ENCODE data around the gene FAM151B.
"Not testable (repeated sequence)": the region's sequence is repeated elsewhere in the genome, so short reads cannot be mapped to it uniquely, and the experiment has no call there.

Gene FAM151B

DNA sequence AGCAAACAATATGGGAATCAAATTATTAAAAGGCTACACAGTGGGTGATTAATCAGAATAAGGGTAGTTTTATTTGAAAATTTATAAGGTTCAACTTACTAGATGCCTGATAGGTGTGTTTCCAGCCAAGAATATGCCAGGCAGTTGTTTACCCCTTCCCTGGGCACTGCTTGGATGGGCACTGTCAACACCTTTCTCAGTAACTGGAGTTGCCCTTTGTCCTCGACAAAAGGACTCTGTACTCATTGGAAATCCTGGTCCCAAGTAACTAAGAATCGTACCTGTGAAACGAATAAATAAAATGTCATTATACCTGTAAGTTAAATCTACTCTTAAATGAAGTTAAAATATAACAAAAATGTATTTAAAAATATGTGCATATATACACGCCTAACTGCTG lies 67.2 kb downstream of the FAM151B start:
- Mint-ChIP-seq H3K36me3 (ENCODE audit: low read depth) (no peaks in the 10 kb centered on the region), H3K9me3 (no peaks in the 10 kb centered on the region), H3K27me3 (ENCODE audit: low read depth) (peaks cover 20% of the 10 kb centered on the region), H3K4me1 (ENCODE audit: low read depth) (no peaks in the 10 kb centered on the region), H3K4me3 (no peak overlapping the region), H3K27ac (no peak overlapping the region)

GRCh38 chr5:80559244-80559643 lies 71.3 kb downstream of the FAM151B start:
- Mint-ChIP-seq H3K4me1 (ENCODE audit: low read depth) (no peaks in the 10 kb centered on the region), H3K27me3 (ENCODE audit: low read depth) (peaks cover 33% of the 10 kb centered on the region), H3K4me3 (no peak overlapping the region), H3K36me3 (ENCODE audit: low read depth) (no peaks in the 10 kb centered on the region), H3K27ac (no peak overlapping the region), H3K9me3 (no peaks in the 10 kb centered on the region)

DNA sequence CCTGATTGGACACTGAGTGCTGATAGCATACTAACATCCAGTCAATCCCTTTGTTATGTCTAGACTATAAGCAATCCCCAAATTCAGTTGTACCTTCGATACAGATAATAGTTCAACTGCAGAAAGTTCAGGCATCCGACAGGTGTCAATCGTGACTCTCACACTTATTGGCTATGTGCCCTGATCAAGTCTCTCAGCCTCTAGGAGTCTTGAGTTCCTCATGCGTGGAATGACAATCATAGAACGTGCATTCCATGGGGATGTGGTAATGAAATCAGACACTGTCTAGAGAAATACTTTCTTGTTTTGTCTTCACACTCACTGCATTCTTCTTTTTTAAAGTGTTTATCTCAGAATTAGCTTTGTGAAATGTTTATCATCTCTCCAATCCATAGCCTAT lies 77.4 kb downstream of the FAM151B start:
- Mint-ChIP-seq H3K27me3 (ENCODE audit: low read depth) (peaks cover 50% of the 10 kb centered on the region), H3K36me3 (ENCODE audit: low read depth) (no peaks in the 10 kb centered on the region), H3K4me3 (no peak overlapping the region), H3K4me1 (ENCODE audit: low read depth) (no peaks in the 10 kb centered on the region), H3K9me3 (no peaks in the 10 kb centered on the region), H3K27ac (no peak overlapping the region)

DNA sequence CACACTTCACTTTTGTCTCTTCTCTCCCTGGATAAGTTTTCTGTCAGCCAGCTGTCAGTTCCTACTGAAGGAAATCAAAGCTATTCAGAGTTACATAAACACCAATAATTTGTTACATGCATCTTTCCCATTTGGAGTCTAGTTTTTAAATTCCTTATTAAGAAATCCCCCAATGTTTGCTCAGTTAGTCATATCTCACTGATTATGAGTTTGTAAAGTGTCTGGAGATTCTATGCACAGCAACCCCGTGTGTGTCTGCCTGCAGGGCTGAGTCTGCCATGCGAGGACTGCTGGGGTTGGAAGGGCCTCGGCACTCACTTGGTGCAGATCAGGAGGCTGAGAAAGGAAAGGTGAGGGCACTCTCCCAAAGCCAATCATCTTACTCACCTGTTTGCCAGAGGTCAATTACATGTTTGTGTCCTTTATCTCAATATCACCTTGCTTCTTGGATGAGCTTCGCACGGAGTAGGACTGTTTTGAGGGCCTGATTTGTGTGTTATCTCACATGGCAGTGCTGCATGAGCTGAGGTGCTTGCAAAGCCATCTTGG lies 78.9 kb downstream of the FAM151B start:
- Mint-ChIP-seq H3K27ac (no peak overlapping the region), H3K4me1 (ENCODE audit: low read depth) (no peaks in the 10 kb centered on the region), H3K36me3 (ENCODE audit: low read depth) (no peaks in the 10 kb centered on the region), H3K9me3 (no peaks in the 10 kb centered on the region), H3K27me3 (ENCODE audit: low read depth) (peaks cover 55% of the 10 kb centered on the region), H3K4me3 (no peak overlapping the region)

GRCh38 chr5:80568251-80568650 lies 80.4 kb downstream of the FAM151B start:
- Mint-ChIP-seq H3K4me3 (no peak overlapping the region), H3K4me1 (ENCODE audit: low read depth) (no peaks in the 10 kb centered on the region), H3K27me3 (ENCODE audit: low read depth) (peaks cover 62% of the 10 kb centered on the region), H3K27ac (no peak overlapping the region), H3K9me3 (no peaks in the 10 kb centered on the region), H3K36me3 (ENCODE audit: low read depth) (no peaks in the 10 kb centered on the region)

GRCh38 chr5:80569086-80569960 lies 81.4 kb downstream of the FAM151B start:
- Mint-ChIP-seq H3K4me1 (ENCODE audit: low read depth) (no peaks in the 10 kb centered on the region), H3K27ac (no peak overlapping the region), H3K27me3 (ENCODE audit: low read depth) (peaks cover 69% of the 10 kb centered on the region), H3K9me3 (no peaks in the 10 kb centered on the region), H3K4me3 (no peak overlapping the region), H3K36me3 (ENCODE audit: low read depth) (no peaks in the 10 kb centered on the region)

GRCh38 chr5:80569961-80570786 lies 82.3 kb downstream of the FAM151B start, which contains the start of gene ANKRD34B:
Gene ANKRD34B, minus strand, starts transcription at chr5:80570280. Its CDS starts 10,261 bp downstream, at chr5:80560019.
- Mint-ChIP-seq H3K27ac (no peak within 1 kb of the TSS), H3K36me3 (ENCODE audit: low read depth) (no peaks in the 10 kb centered on the region), H3K4me3 (peak within 1 kb of the TSS; percentile 69), H3K9me3 (no peaks in the 10 kb centered on the region), H3K4me1 (ENCODE audit: low read depth) (no peaks in the 10 kb centered on the region), H3K27me3 (ENCODE audit: low read depth) (peaks cover 73% of the 10 kb centered on the region)

DNA sequence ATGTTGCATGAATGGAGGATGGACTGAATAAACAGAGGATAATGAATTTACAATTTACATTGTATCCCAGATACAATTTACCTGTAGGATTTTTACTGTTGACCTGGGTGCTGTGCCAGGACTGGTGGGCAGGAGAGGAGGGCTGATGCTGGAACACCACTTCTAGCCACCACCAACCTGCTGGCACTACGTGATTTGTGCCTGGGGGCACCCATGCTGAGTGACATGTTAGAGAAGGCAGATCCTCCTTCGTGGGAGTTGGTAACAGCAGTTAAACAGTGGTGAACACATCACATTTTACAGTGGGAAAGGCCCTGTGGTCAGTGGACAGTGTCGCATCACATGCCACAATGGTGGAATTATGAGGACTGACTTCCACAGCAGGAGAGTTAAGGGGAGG lies 85.2 kb downstream of the FAM151B start:
- Mint-ChIP-seq H3K36me3 (ENCODE audit: low read depth) (no peaks in the 10 kb centered on the region), H3K4me3 (no peak overlapping the region), H3K9me3 (no peaks in the 10 kb centered on the region), H3K27ac (no peak overlapping the region), H3K27me3 (ENCODE audit: low read depth) (peaks cover 62% of the 10 kb centered on the region), H3K4me1 (ENCODE audit: low read depth) (no peaks in the 10 kb centered on the region)

DNA sequence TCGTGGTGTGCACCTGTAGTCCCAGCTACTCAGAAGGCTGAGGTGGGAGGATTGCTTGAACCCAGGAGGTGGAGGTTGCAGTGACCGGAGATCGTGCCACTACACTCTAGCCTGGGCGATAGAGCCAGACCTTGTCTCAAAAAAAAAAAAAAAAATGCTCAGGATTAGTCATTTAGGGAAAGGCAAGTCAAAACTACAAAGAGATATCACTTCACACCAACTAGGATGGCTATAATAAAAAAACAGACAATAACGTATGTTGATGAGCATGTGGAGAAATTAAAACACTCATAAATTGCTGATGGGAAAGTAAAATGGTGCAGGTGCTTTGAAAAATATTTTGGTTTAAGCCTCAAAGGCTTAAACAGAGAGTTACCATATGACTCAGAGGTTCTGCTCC lies 88.5 kb downstream of the FAM151B start:
- Mint-ChIP-seq H3K4me1 (ENCODE audit: low read depth) (no peaks in the 10 kb centered on the region), H3K27me3 (ENCODE audit: low read depth) (peaks cover 48% of the 10 kb centered on the region), H3K9me3 (no peaks in the 10 kb centered on the region), H3K27ac (no peak overlapping the region), H3K36me3 (ENCODE audit: low read depth) (no peaks in the 10 kb centered on the region), H3K4me3 (no peak overlapping the region)

DNA sequence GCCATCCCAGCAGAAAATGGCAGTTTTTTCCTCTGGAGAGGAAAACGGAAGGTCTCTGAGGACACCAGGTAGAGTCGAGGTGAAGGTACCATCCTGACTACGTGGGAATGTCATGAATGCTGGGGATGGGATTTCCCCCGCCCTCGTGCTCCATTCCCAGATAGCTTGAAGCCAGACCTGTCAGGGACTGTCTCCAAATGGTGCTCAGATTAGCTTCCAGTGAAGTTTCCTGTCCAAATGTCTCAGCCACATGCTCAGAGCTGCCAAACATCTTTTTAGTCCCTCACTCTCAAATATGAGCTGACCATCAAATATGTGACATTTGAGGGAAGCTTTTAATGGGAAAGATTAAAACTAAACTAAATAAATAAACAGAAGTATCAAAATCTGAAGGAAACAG lies 89.8 kb downstream of the FAM151B start:
- H3K9me3 Mint-ChIP-seq, result no peaks in the 10 kb centered on the region
- no peaks in the 10 kb centered on the region for H3K36me3 Mint-ChIP-seq (ENCODE audit: low read depth)
- no peak overlapping the region for H3K27ac Mint-ChIP-seq
- H3K27me3 Mint-ChIP-seq (ENCODE audit: low read depth), result peaks cover 35% of the 10 kb centered on the region
- no peak overlapping the region for H3K4me3 Mint-ChIP-seq
- no peaks in the 10 kb centered on the region for H3K4me1 Mint-ChIP-seq (ENCODE audit: low read depth)

DNA sequence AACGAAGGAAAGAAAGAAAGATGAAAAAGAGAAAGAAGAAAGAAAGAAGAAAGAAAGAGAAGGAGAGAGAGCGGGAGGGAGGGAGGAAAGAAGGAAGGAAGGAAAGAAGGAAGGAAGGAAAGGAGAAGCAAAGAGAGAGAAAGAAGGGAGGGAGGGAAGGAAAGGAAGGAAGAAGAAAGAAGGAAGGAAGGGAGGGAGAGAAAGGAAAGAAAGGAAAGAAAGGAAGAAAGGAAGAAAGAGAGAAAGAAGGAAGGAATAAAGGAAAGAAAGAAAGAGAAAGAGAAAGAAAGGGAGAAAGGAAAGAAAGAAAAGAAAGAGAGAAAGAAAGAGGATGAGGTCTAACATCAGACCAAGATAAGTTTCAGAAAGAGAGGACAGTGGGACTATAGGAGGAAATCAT lies 91.2 kb downstream of the FAM151B start:
- no peaks in the 10 kb centered on the region for H3K9me3 Mint-ChIP-seq
- no peaks in the 10 kb centered on the region for H3K4me1 Mint-ChIP-seq (ENCODE audit: low read depth)
- H3K27me3 Mint-ChIP-seq (ENCODE audit: low read depth), result peaks cover 25% of the 10 kb centered on the region
- no peak overlapping the region for H3K4me3 Mint-ChIP-seq
- H3K36me3 Mint-ChIP-seq (ENCODE audit: low read depth), result no peaks in the 10 kb centered on the region
- peak overlapping the region; percentile 2 for H3K27ac Mint-ChIP-seq

- H3K9me3 Mint-ChIP-seq; H3K36me3 Mint-ChIP-seq (ENCODE audit: low read depth): not testable (repeated sequence)
These were observed 92.4 kb downstream of the FAM151B start for GRCh38 chr5:80580291-80580690.

GRCh38 chr5:80584770-80585169 lies 96.9 kb downstream of the FAM151B start:
- H3K4me1 Mint-ChIP-seq (ENCODE audit: low read depth), result no peaks in the 10 kb centered on the region
- no peaks in the 10 kb centered on the region for H3K9me3 Mint-ChIP-seq
- H3K4me3 Mint-ChIP-seq, result no peak overlapping the region
- no peaks in the 10 kb centered on the region for H3K36me3 Mint-ChIP-seq (ENCODE audit: low read depth)
- peaks cover 5% of the 10 kb centered on the region for H3K27me3 Mint-ChIP-seq (ENCODE audit: low read depth)
- no peak overlapping the region for H3K27ac Mint-ChIP-seq

More at GRCh38 chr5:80580291-80580690, 92.4 kb downstream of the FAM151B start:
- H3K4me1 Mint-ChIP-seq (ENCODE audit: low read depth); H3K27ac Mint-ChIP-seq; H3K4me3 Mint-ChIP-seq: not testable (repeated sequence)
- peaks cover 14% of the 10 kb centered on the region for H3K27me3 Mint-ChIP-seq (ENCODE audit: low read depth)

- Mint-ChIP-seq H3K36me3 (ENCODE audit: low read depth) (no peaks in the 10 kb centered on the region), H3K4me1 (ENCODE audit: low read depth) (no peaks in the 10 kb centered on the region), H3K27me3 (ENCODE audit: low read depth) (peaks cover 16% of the 10 kb centered on the region), H3K9me3 (no peaks in the 10 kb centered on the region), H3K27ac (no peak overlapping the region), H3K4me3 (no peak overlapping the region)
These were observed 101.1 kb downstream of the FAM151B start for GRCh38 chr5:80588858-80589540.
